BLaER1 treated with 17β-estradiol and CSF1 and Interleukin-3, amounts not matched to agents 10 nM and 100 nM (cell line): ENCODE results near the gene THEM4.

ENCODE experiments used
- H3K27ac ChIP-seq, 11 experiments: shearing (Covaris generic); formaldehyde crosslinking; 2 replicates each; pipeline ENCODE4 v1.8.1; 2022
- H3K27me3 ChIP-seq, 11 experiments: shearing (Covaris generic); formaldehyde crosslinking; 2 replicates each; pipeline ENCODE4 v1.8.1; 2022
- H3K36me3 ChIP-seq, 11 experiments: shearing (Covaris generic); formaldehyde crosslinking; 2 replicates each; pipeline ENCODE4 v1.8.1; 2022
- H3K4me1 ChIP-seq, 10 experiments: shearing (Covaris generic); formaldehyde crosslinking; 2 replicates each; pipeline ENCODE4 v1.8.1; 2022
- H3K4me2 ChIP-seq, 11 experiments: shearing (Covaris generic); formaldehyde crosslinking; 2 replicates each; pipeline ENCODE4 v1.8.1; 2022
- H3K4me3 ChIP-seq, 10 experiments: shearing (Covaris generic); formaldehyde crosslinking; 2 replicates each; pipeline ENCODE4 v1.8.1; 2022
- H3K9ac ChIP-seq, 11 experiments: shearing (Covaris generic); formaldehyde crosslinking; 2 replicates each; pipeline ENCODE4 v1.8.1; 2022
- H3K9me3 ChIP-seq, 11 experiments: shearing (Covaris generic); formaldehyde crosslinking; replicated peaks in 1 of 11; 2 replicates each; pipeline ENCODE4 v1.8.1; 2022
- H4K20me1 ChIP-seq, 11 experiments: shearing (Covaris generic); formaldehyde crosslinking; 2 replicates each; pipeline ENCODE4 v1.8.1; 2022
- Cebpa-rat ChIP-seq, 11 experiments: shearing (Covaris generic); IDR thresholded peaks; 2 replicates each; pipeline ENCODE4 v1.8.1; 2022

Gene THEM4

GRCh38 chr1:151936653-151937052, 27.3 kb upstream of the THEM4 start:
- Histone ChIP-seq H3K9ac (peak overlapping the region in 2 of 11 experiments; percentile 1 to 23; a peak in 1 of 22 replicates), H3K4me1 (peaks cover 0 to 27% (median 2%) of the 10 kb centered on the region in 10 experiments; a peak in 8 of 20 replicates), H3K36me3 (no peaks in the 10 kb centered on the region), H3K9me3 (no peaks in the 10 kb centered on the region), H4K20me1 (no peaks in the 10 kb centered on the region), H3K27ac (no peak overlapping the region), H3K4me3 (no peak overlapping the region), H3K4me2 (no peak overlapping the region), H3K27me3 (no peaks in the 10 kb centered on the region)
- no peak for TF ChIP-seq Cebpa-rat (IDR thresholded peaks at IDR 0.05)

DNA sequence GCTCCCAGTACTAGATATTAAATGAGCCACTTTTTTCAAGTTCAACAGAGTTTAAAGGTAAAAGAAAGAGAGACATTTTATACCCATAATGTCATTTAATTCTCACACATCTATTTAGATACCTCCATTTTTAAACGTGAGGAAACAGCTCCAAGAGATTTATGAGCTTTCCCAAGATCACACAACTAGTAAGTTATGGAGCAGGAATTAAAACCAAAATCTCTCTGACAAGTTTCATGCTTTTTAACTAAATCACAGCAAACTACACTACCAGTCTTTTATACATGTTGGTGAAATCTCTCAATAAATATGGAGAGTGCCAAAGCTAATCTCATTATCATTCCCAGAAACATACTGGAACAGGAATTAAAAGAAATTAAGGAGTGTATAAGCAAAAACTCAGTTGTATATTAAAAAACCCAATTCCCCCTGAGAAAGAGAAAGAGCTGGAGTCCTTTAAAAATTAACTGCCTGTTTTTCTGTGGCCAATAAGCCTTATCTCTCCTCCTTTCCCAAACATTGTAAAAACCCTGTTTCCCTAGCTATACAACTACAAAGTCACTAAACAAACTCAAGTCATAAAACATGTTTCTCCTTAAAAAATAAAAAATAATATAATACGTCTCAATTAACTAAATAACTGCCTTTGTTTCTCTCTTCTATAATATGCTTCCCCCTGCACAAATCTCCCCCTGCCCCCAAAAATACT, 26.7 kb upstream of the THEM4 start:
- H4K20me1 ChIP-seq, result no peaks in the 10 kb centered on the region
- H3K4me2 ChIP-seq, result no peak overlapping the region
- no peak overlapping the region for H3K27ac ChIP-seq
- no peak for TF ChIP-seq Cebpa-rat (IDR thresholded peaks at IDR 0.05)
- no peaks in the 10 kb centered on the region for H3K27me3 ChIP-seq
- H3K4me1 ChIP-seq, result peaks cover 0 to 21% (median 2%) of the 10 kb centered on the region in 10 experiments; a peak in 8 of 20 replicates
- no peak overlapping the region for H3K9ac ChIP-seq
- no peaks in the 10 kb centered on the region for H3K9me3 ChIP-seq
- no peaks in the 10 kb centered on the region for H3K36me3 ChIP-seq
- H3K4me3 ChIP-seq, result no peak overlapping the region

- Histone ChIP-seq H3K27me3 (no peaks in the 10 kb centered on the region), H3K4me2 (no peak overlapping the region), H3K36me3 (no peaks in the 10 kb centered on the region), H3K27ac (no peak overlapping the region), H3K4me3 (no peak overlapping the region), H3K9ac (peak overlapping the region in 2 of 11 experiments; percentile 19 to 20; a peak in 1 of 22 replicates), H3K9me3 (no peaks in the 10 kb centered on the region), H4K20me1 (no peaks in the 10 kb centered on the region), H3K4me1 (peaks cover 0 to 15% (median 2%) of the 10 kb centered on the region in 10 experiments; a peak in 7 of 20 replicates)
- TF ChIP-seq Cebpa-rat (IDR thresholded peaks at IDR 0.05), result no peak
These were observed 25.8 kb upstream of the THEM4 start for GRCh38 chr1:151935154-151935553.

DNA sequence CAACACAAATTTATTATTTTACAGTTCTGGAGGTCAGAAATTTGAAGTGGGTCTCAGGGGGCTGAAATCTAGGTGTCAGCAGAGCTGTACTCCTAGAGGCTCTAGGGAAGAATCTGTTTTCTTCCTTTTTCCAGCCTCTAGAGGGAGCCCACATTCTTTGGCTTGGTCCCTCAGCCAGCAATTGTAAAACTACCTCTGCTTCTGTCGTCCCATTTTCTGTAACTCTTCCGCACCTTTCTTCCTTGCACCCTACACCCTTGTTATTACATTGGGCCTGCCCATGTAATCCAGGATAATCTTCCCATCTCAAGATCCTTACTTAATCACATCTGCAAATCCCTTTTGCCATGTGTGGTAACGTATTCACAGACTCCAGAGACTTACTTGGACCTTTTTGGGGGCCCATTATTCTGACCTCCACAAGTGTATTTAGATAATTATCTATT, 24.8 kb upstream of the THEM4 start:
- no peak for TF ChIP-seq Cebpa-rat (IDR thresholded peaks at IDR 0.05)
- Histone ChIP-seq H3K27me3 (no peaks in the 10 kb centered on the region), H3K9me3 (no peaks in the 10 kb centered on the region), H3K27ac (no peak overlapping the region), H3K4me1 (peaks cover 0 to 9% (median 2%) of the 10 kb centered on the region in 10 experiments; a peak in 7 of 20 replicates), H3K4me2 (no peak overlapping the region), H3K9ac (no peak overlapping the region), H3K36me3 (no peaks in the 10 kb centered on the region), H3K4me3 (no peak overlapping the region), H4K20me1 (no peaks in the 10 kb centered on the region)

DNA sequence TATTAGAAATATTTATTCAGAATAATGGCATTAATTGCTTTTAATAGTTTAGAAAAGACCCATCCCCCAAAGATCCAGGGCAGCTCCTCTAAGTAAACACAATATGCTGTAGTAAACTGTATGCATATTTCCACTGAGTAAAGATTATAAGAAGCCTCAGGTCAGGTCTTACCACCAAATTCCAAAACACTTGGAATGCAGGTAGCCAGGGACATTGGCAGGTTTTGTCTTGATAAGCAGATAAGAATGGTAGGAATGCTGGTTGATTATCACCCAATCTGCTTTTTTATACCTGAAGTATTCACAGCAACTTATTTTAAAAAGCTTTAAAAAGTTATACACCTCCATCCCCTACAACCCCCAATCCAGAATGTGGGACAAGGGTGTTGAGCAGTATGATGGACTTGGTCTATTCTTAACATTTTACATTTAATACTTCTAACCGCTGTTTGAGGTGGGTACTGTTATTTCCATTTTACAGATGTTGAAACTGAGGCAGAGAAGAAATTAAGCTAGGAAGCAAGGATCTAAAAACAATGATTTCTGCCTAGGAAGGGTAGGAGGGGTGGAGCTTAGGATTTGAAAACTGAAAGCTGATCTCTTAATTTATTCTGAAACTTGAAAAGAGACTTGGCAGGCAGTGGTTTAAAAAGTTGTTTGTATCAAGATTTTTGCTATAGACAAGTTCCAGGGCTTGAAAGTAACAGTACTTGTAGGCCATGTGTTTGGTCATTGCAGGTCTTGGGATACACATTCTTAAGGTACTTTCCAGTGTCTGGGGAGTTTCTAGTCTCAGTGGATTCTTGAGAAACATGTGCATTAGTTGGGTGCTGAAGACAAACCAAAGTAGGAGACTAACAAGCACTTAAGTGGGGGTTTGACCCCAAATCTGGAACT, 15.6 kb upstream of the THEM4 start:
- Histone ChIP-seq H3K36me3 (no peaks in the 10 kb centered on the region), H3K4me1 (peaks cover 0 to 9% (median 0%) of the 10 kb centered on the region in 10 experiments; a peak in 5 of 20 replicates), H3K27ac (no peak overlapping the region), H4K20me1 (no peaks in the 10 kb centered on the region), H3K27me3 (no peaks in the 10 kb centered on the region), H3K9ac (no peak overlapping the region), H3K4me3 (no peak overlapping the region), H3K4me2 (no peak overlapping the region), H3K9me3 (no peaks in the 10 kb centered on the region)
- TF ChIP-seq Cebpa-rat (IDR thresholded peaks at IDR 0.05), result no peak

- H3K4me3 ChIP-seq, result no peak overlapping the region
- H3K4me1 ChIP-seq, result peaks cover 0 to 7% (median 0%) of the 10 kb centered on the region in 10 experiments; a peak in 3 of 20 replicates
- no peak overlapping the region for H3K27ac ChIP-seq
- no peak overlapping the region for H3K4me2 ChIP-seq
- H3K27me3 ChIP-seq, result no peaks in the 10 kb centered on the region
- H3K9ac ChIP-seq, result no peak overlapping the region
- no peaks in the 10 kb centered on the region for H4K20me1 ChIP-seq
- H3K9me3 ChIP-seq, result no peaks in the 10 kb centered on the region
- no peak for TF ChIP-seq Cebpa-rat (IDR thresholded peaks at IDR 0.05)
- no peaks in the 10 kb centered on the region for H3K36me3 ChIP-seq
These were observed 14.1 kb upstream of the THEM4 start for GRCh38 chr1:151923422-151923821.

GRCh38 chr1:151920149-151920548, 10.8 kb upstream of the THEM4 start:
- no peak for TF ChIP-seq Cebpa-rat (IDR thresholded peaks at IDR 0.05)
- no peaks in the 10 kb centered on the region for H3K27me3 ChIP-seq
- no peak overlapping the region for H3K9ac ChIP-seq
- H3K4me3 ChIP-seq, result no peak overlapping the region
- no peaks in the 10 kb centered on the region for H3K9me3 ChIP-seq
- no peak overlapping the region for H3K4me2 ChIP-seq
- H3K36me3 ChIP-seq, result no peaks in the 10 kb centered on the region
- H4K20me1 ChIP-seq, result no peaks in the 10 kb centered on the region
- no peak overlapping the region for H3K27ac ChIP-seq
- peaks cover 0 to 11% (median 0%) of the 10 kb centered on the region in 10 experiments; a peak in 3 of 20 replicates for H3K4me1 ChIP-seq

DNA sequence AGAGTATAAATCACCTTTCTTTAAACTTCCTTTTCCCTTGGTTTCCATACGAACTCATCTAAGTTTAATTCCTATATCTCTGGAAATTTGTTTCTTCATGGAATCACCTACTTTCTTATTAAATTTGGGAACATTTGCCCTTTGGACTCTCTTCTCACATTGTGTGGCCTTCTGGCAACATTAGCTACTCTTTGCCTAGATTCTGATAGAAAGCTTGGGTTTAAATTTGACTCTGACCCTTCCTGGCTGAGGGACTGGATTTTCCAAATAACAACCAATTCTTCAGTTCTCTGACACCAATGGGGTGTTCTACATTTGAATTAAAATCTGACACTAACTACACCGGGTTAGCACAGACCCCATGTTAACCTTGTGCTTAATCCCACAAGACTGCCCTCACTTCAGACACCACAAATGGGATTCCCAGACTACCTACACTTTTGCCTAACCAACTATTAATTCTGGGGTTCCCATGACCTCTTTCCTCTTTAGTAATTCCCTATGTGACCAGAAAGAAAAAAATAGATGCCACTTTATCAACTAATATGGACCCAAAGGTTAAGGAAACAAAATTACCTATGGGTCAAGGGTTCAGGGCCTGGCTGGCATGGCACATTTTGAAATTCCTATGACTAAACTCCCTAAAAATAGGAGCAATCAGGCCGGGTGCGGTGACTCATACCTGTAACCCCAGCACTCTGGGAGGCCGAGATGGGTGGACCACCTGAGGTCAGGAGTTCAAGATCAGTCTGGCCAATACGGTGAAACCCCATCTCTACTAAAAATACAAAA, 9.7 kb upstream of the THEM4 start:
- no peak overlapping the region for H3K27ac ChIP-seq
- TF ChIP-seq Cebpa-rat (IDR thresholded peaks at IDR 0.05), result no peak
- no peak overlapping the region for H3K9ac ChIP-seq
- no peaks in the 10 kb centered on the region for H3K9me3 ChIP-seq
- peaks cover 0 to 13% (median 0%) of the 10 kb centered on the region in 10 experiments; a peak in 3 of 20 replicates for H3K4me1 ChIP-seq
- H4K20me1 ChIP-seq, result no peaks in the 10 kb centered on the region
- no peak overlapping the region for H3K4me3 ChIP-seq
- H3K4me2 ChIP-seq, result no peak overlapping the region
- no peaks in the 10 kb centered on the region for H3K27me3 ChIP-seq
- no peaks in the 10 kb centered on the region for H3K36me3 ChIP-seq

DNA sequence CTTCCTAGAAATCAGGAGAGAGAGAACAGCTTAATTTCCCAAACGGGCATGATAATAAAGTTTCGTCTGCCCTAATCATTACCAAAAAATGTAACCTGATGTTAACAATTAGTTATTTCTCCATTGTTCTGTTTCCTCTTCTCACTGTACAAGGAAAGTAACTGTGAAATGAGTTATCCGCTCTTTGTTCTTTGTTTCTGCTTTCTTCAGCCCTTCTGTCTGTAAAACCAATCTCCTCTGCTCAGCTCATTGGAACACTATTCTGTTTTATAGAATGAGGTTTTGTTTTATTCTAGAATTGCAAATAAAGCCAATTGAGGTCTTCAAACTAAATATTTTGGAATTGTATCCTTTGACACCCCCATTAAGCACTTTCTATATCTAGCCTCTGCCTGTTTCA, 8.8 kb upstream of the THEM4 start:
- Histone ChIP-seq H4K20me1 (no peaks in the 10 kb centered on the region), H3K9ac (no peak overlapping the region), H3K4me2 (no peak overlapping the region), H3K9me3 (peaks cover 0 to 2% (median under 1%) of the 10 kb centered on the region in 11 experiments; a peak in 8 of 22 replicates), H3K27me3 (no peaks in the 10 kb centered on the region), H3K4me3 (no peak overlapping the region), H3K36me3 (no peaks in the 10 kb centered on the region), H3K4me1 (peaks cover 0 to 13% (median 0%) of the 10 kb centered on the region in 10 experiments; a peak in 3 of 20 replicates), H3K27ac (no peak overlapping the region)
- no peak for TF ChIP-seq Cebpa-rat (IDR thresholded peaks at IDR 0.05)
